Keratinocyte (primary cell): ENCODE measurements around the gene WFDC1. TPM values are rescaled to one million over a fixed set of nuclear protein-coding genes. Genes with fewer than 3 reads are reported as not detected.

Experiments
- DNase-seq: peaks from one replicate; pipeline ENCODE4 v3.0.0-alpha.2; 2011; ENCODE audit warnings: low read depth, missing footprints, low spot score
- FAIRE-seq: peaks from 2 replicates; lab custom pipeline; 2011; peaks lifted over from hg19 to GRCh38; lab: Jason Lieb, UNC
- H2AFZ ChIP-seq: 2 replicates; pipeline ENCODE4 v1.6.0; 2012; ENCODE audit warnings: low read length, control low read depth, inconsistent platforms; ENCODE audit not compliant: control insufficient read depth
- H3K27ac ChIP-seq: 2 replicates; pipeline ENCODE4 v1.5.1; 2011; ENCODE audit warnings: low read length; ENCODE audit not compliant: control insufficient read depth, insufficient read depth
- H3K27me3 ChIP-seq: 3 replicates; pipeline ENCODE4 v1.6.0; 2011; ENCODE audit warnings: low read length; ENCODE audit not compliant: control insufficient read depth, insufficient read depth; ENCODE audit errors: extremely low read depth
- H3K36me3 ChIP-seq, 2 experiments: 2 replicates in 1 of 2; 3 replicates in 1 of 2; pipeline ENCODE4 v1.5.1; 2011; ENCODE audit warnings: low read length in 2 of 2, mild to moderate bottlenecking in 1 of 2; ENCODE audit not compliant: control insufficient read depth in 2 of 2, insufficient read depth in 2 of 2; ENCODE audit errors: extremely low read depth in 1 of 2
- H3K4me1 ChIP-seq: 3 replicates; pipeline ENCODE4 v1.5.1; 2011; ENCODE audit warnings: low read length; ENCODE audit not compliant: control insufficient read depth, insufficient read depth; ENCODE audit errors: extremely low read depth
- H3K4me2 ChIP-seq: 3 replicates; pipeline ENCODE4 v1.6.0; 2011; ENCODE audit warnings: low read depth, low read length; ENCODE audit not compliant: control insufficient read depth, insufficient read depth; ENCODE audit errors: extremely low read depth
- H3K4me3 ChIP-seq, 3 experiments: fragments of 200-600 bp in 1 of 3; sonication (generic) in 1 of 3; 2 replicates in 2 of 3; 3 replicates in 1 of 3; pipeline ENCODE4 v1.5.1; 2011 to 2016; ENCODE audit warnings: low read length in 3 of 3, mild to moderate bottlenecking in 3 of 3, control low read depth in 2 of 3, inconsistent platforms in 1 of 3, low read depth in 1 of 3, mixed read lengths in 1 of 3, mixed run types in 1 of 3, moderate library complexity in 1 of 3; ENCODE audit not compliant: control insufficient read depth in 2 of 3, insufficient read depth in 2 of 3; ENCODE audit errors: extremely low read depth in 1 of 3
- H3K79me2 ChIP-seq: 2 replicates; pipeline ENCODE4 v1.6.0; 2012; ENCODE audit warnings: low read length; ENCODE audit not compliant: control insufficient read depth, insufficient read depth
- H3K9ac ChIP-seq: 3 replicates; pipeline ENCODE4 v1.6.0; 2011; ENCODE audit warnings: low read length; ENCODE audit not compliant: control insufficient read depth, insufficient read depth; ENCODE audit errors: extremely low read depth
- H3K9me1 ChIP-seq: 3 replicates; pipeline ENCODE4 v1.6.0; 2011; ENCODE audit warnings: low read length; ENCODE audit not compliant: control insufficient read depth, insufficient read depth; ENCODE audit errors: extremely low read depth
- H3K9me3 ChIP-seq: 2 replicates; pipeline ENCODE4 v1.5.1; 2012; ENCODE audit warnings: low read depth, low read length; ENCODE audit not compliant: control insufficient read depth
- H4K20me1 ChIP-seq: 3 replicates; pipeline ENCODE4 v1.6.0; 2011; ENCODE audit warnings: low read length; ENCODE audit not compliant: control insufficient read depth, insufficient read depth; ENCODE audit errors: extremely low read depth
- CTCF ChIP-seq, 3 experiments: IDR thresholded peaks in 1 of 3; conservative IDR thresholded peaks in 1 of 3; optimal IDR thresholded peaks in 1 of 3; 2 replicates in 2 of 3; 3 replicates in 1 of 3; pipeline versions ENCODE3 to v1.5.1; 2011; ENCODE audit warnings: low read length in 3 of 3, mild to moderate bottlenecking in 3 of 3, moderate library complexity in 2 of 3, control low read depth in 1 of 3, inconsistent platforms in 1 of 3; ENCODE audit not compliant: insufficient read depth in 2 of 3; ENCODE audit errors: extremely low read depth in 1 of 3
- EZH2 ChIP-seq: IDR thresholded peaks from one replicate; pipeline ENCODE4 v1.6.1; 2012; ENCODE audit warnings: inconsistent platforms, mild to moderate bottlenecking, low read length, moderate library complexity
- dilution Hi-C: fragments of 300-500 bp; cut with MboI; formaldehyde crosslinking; loops from one replicate; pipeline ENCODE4 v1.7.0; 2020; ENCODE audit warnings: low sequenced_read_pairs; ENCODE audit not compliant: extremely low pct_ligation_motif_present
- polyA plus RNA-seq, 5 experiments: library from polyadenylated mRNA; depleted of rRNA in 3 of 5; stranded (reverse) in 3 of 5; stranded (forward) in 1 of 5; unstranded in 1 of 5; fragments of >200 nt; gene quantifications; 1 replicate in 1 of 5; 2 replicates in 3 of 5; 3 replicates in 1 of 5; pipeline versions ENCODE4 v1.2.1 to v1.2.3, GENCODE V29; 2011 to 2012; ENCODE audit warnings: missing spikeins in 2 of 5, low read depth in 1 of 5, low replicate concordance in 1 of 5

WFDC1 gene
- polyA plus RNA-seq, 1 donor (not counting 4 experiments of a cell fraction or from before 2014, with no cell fraction given), result not detected

GRCh38 chr16:84339311-84339710, 44.6 kb downstream of the WFDC1 start:
- Histone ChIP-seq H3K36me3 (no peaks in the 10 kb centered on the region), H3K79me2 (no peaks in the 10 kb centered on the region), H3K27me3 (peaks cover 3% of the 10 kb centered on the region), H3K9me3 (no peaks in the 10 kb centered on the region), H4K20me1 (no peaks in the 10 kb centered on the region), H3K4me3 (no peak overlapping the region), H3K4me1 (no peaks in the 10 kb centered on the region), H2AFZ (no peak overlapping the region), H3K9ac (no peak overlapping the region), H3K4me2 (no peak overlapping the region), H3K27ac (no peak overlapping the region), H3K9me1 (no peaks in the 10 kb centered on the region)
- dilution Hi-C loops, result no loop called here
- DNase-seq (no peak), FAIRE-seq (no peak)
- no peak for TF ChIP-seq CTCF (optimal IDR thresholded peaks at IDR 0.05 in 1 of 3, IDR thresholded peaks at IDR 0.05 in 1 of 3, conservative IDR thresholded peaks at IDR 0.05 in 1 of 3; ENCODE audit: extremely low read depth in 1 of 3, insufficient read depth in 2 of 3, low read length in 3 of 3)
- no peak for TF ChIP-seq EZH2

- dilution Hi-C loops, result no loop called here
- Histone ChIP-seq H3K27me3 (peaks cover 6% of the 10 kb centered on the region), H2AFZ (no peak overlapping the region), H3K4me1 (no peaks in the 10 kb centered on the region), H3K36me3 (no peaks in the 10 kb centered on the region), H3K9me1 (no peaks in the 10 kb centered on the region), H3K27ac (no peak overlapping the region), H3K4me3 (no peak overlapping the region), H3K4me2 (no peak overlapping the region), H4K20me1 (no peaks in the 10 kb centered on the region), H3K79me2 (no peaks in the 10 kb centered on the region), H3K9ac (no peak overlapping the region), H3K9me3 (no peaks in the 10 kb centered on the region)
- TF ChIP-seq CTCF (optimal IDR thresholded peaks at IDR 0.05 in 1 of 3, IDR thresholded peaks at IDR 0.05 in 1 of 3, conservative IDR thresholded peaks at IDR 0.05 in 1 of 3; ENCODE audit: extremely low read depth in 1 of 3, insufficient read depth in 2 of 3, low read length in 3 of 3) (no peak), EZH2 (no peak)
- FAIRE-seq, result no peak
- no peak for DNase-seq
Measured at GRCh38 chr16:84339766-84340165, 45.1 kb downstream of the WFDC1 start.
